Uterus (tissue), 2 donors: ENCODE results near the gene NPTX1.

Experiments used
- POLR2A ChIP-seq, 2 donors: fragments of 450-650 bp; IDR thresholded peaks; one replicate each; pipeline ENCODE4 v1.6.1; 2016; ENCODE audit warnings: antibody characterized with exemption in 2 of 2, mild to moderate bottlenecking in 1 of 2, moderate library complexity in 1 of 2
- TF ChIP-seq, protein P1 (sequence below), 4 experiments: fragments of 200-600 bp in 2 of 4; fragments of 450-650 bp in 2 of 4; sonication (generic) in 2 of 4; IDR thresholded peaks; one replicate each; pipeline ENCODE4 v1.5.1; 2016 to 2019; ENCODE audit warnings: antibody characterized with exemption in 4 of 4, mild to moderate bottlenecking in 2 of 4, moderate library complexity in 1 of 4

DNA sequence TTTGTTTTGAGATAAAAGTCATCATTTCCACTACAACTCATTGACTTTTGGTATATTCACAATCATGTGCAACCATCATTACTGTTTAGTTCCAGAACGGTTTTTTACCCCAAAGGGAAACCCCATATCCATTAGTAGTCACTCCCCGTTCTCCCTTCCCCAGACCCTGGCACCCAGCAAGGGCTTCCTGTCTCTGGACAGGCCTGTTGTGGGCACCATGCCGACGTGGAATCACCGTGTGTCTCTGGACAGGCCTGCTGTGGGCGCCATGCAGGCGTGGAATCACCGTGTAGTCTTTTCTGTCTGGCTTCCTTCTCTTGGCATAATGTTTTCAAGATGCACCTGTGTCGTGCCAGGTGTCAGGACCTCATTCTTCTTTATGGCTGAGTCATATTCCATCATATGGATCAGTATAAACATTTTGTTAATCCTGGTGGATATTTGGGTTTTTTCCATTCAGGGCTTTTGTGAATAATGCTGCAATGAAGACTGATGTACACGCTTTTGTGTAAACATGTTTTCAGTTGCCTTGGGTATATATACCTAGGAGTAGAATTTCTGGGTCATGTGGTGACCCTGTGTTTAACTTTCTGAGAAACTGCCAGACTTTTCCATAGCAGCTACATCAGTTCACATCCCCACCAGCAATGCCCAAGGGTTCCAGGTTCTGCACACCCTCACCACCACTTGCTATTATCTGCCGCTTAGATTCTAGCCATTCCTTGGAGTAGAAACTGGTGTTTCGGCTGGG, 42.3 kb downstream of the NPTX1 start:
- TF ChIP-seq, protein P1, sequence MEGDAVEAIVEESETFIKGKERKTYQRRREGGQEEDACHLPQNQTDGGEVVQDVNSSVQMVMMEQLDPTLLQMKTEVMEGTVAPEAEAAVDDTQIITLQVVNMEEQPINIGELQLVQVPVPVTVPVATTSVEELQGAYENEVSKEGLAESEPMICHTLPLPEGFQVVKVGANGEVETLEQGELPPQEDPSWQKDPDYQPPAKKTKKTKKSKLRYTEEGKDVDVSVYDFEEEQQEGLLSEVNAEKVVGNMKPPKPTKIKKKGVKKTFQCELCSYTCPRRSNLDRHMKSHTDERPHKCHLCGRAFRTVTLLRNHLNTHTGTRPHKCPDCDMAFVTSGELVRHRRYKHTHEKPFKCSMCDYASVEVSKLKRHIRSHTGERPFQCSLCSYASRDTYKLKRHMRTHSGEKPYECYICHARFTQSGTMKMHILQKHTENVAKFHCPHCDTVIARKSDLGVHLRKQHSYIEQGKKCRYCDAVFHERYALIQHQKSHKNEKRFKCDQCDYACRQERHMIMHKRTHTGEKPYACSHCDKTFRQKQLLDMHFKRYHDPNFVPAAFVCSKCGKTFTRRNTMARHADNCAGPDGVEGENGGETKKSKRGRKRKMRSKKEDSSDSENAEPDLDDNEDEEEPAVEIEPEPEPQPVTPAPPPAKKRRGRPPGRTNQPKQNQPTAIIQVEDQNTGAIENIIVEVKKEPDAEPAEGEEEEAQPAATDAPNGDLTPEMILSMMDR (IDR thresholded peaks at IDR 0.05), result no peak
- TF ChIP-seq POLR2A (IDR thresholded peaks at IDR 0.05), result no peak
